ENCODE measurements around the gene AGAP1. TPM values are rescaled to one million over a fixed set of nuclear protein-coding genes. Genes with fewer than 3 reads are reported as not detected.

AGAP1 gene
- total and polyA plus RNA-seq, 4 donors: 2.0 to 8.5 (median 5.4) TPM

GRCh38 chr2:236088368-236089057 lies 594.7 kb downstream of the AGAP1 start:
- TF ChIP-seq HNF4A (conservative IDR thresholded peaks at IDR 0.05): no peak
- no peak for TF ChIP-seq JUND (IDR thresholded peaks at IDR 0.05)
- TF ChIP-seq NR2F2 (IDR thresholded peaks at IDR 0.05): no peak
- TF ChIP-seq FOXA1 (IDR thresholded peaks at IDR 0.05): no peak
- TF ChIP-seq, protein P1, sequence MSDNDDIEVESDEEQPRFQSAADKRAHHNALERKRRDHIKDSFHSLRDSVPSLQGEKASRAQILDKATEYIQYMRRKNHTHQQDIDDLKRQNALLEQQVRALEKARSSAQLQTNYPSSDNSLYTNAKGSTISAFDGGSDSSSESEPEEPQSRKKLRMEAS (IDR thresholded peaks at IDR 0.05): no peak
- no peak for TF ChIP-seq RAD21 (IDR thresholded peaks at IDR 0.05)
- TF ChIP-seq HNF4G (IDR thresholded peaks at IDR 0.05): no peak
- no peak for TF ChIP-seq CTCF (IDR thresholded peaks at IDR 0.05; ENCODE audit: low read depth, low read length, missing input control)
- TF ChIP-seq YY1 (IDR thresholded peaks at IDR 0.05): no peak
- no peak for TF ChIP-seq FOXA2 (IDR thresholded peaks at IDR 0.05)
- no peak for TF ChIP-seq EGR1 (IDR thresholded peaks at IDR 0.05; ENCODE audit: low read depth in 2 of 2)
- TF ChIP-seq ZBTB33 (IDR thresholded peaks at IDR 0.05): no peak
- TF ChIP-seq TAF1 (conservative IDR thresholded peaks at IDR 0.05): no peak
- TF ChIP-seq RXRA (IDR thresholded peaks at IDR 0.05): no peak
- no peak for TF ChIP-seq SP1 (IDR thresholded peaks at IDR 0.05)
- TF ChIP-seq REST (IDR thresholded peaks at IDR 0.05): no peak
- TF ChIP-seq ATF3 (IDR thresholded peaks at IDR 0.05): no peak
- 95% methylated on average over 8 of the region's 8 CpGs for WGBS
- DNase-seq (ENCODE audit: low spot score): no peak

More at GRCh38 chr2:236088368-236089057, 594.7 kb downstream of the AGAP1 start:
- H3K4me3 ChIP-seq (ENCODE audit: low read depth in 1 of 3, low read length in 3 of 3): no peak overlapping the region
- no peak overlapping the region for H3K27ac ChIP-seq (ENCODE audit: low read depth in 1 of 2, low read length in 2 of 2)
- no peaks in the 10 kb centered on the region for H3K9me3 ChIP-seq (ENCODE audit: control insufficient read depth in 4 of 4, low read length in 3 of 4)
- H3K27me3 ChIP-seq (ENCODE audit: control insufficient read depth in 4 of 4, insufficient read depth in 4 of 4, low read length in 3 of 4): no peaks in the 10 kb centered on the region
- H3K36me3 ChIP-seq (ENCODE audit: control insufficient read depth in 4 of 4, insufficient read depth in 3 of 4, low read depth in 1 of 4, low read length in 3 of 4): no peaks in the 10 kb centered on the region
- H3K4me1 ChIP-seq (ENCODE audit: control insufficient read depth in 4 of 4, insufficient read depth in 4 of 4, low read length in 3 of 4): no peaks in the 10 kb centered on the region
- no peak overlapping the region for H3K9ac ChIP-seq (ENCODE audit: low read depth in 1 of 2, low read length in 2 of 2)

Measured in liver (tissue), 9 donors.